Heart right ventricle (tissue), 16 donors: ENCODE data around the gene SRSF3. TPM values are rescaled to one million over a fixed set of nuclear protein-coding genes. Genes with fewer than 3 reads are reported as not detected.

Experiments used
- ATAC-seq, 8 donors: fragments of 200-7000 bp; cut with Tn5 transposase; one replicate each; pipeline ENCODE4 v1.9.1; 2020; ENCODE audit warnings: mild to moderate bottlenecking in 8 of 8, moderate library complexity in 8 of 8, moderate number of reproducible peaks in 1 of 8
- DNase-seq, 2 donors: peaks; one replicate each; pipeline ENCODE4 v3.0.0-alpha.2; 2020
- H3K27ac ChIP-seq, 10 donors: fragments of 200-600 bp; sonication (generic) in 2 of 10; one replicate each; pipeline versions ENCODE4 v1.5.0 to v1.8.0; 2020 to 2022; ENCODE audit warnings: mild to moderate bottlenecking in 3 of 10
- H3K27me3 ChIP-seq, 7 donors: fragments of 200-600 bp; one replicate each; pipeline ENCODE4 v1.8.0; 2021 to 2022; ENCODE audit warnings: mild to moderate bottlenecking in 2 of 7
- H3K36me3 ChIP-seq, 9 donors: fragments of 200-600 bp; sonication (generic) in 1 of 9; one replicate each; pipeline versions ENCODE4 v1.5.0 to v1.8.0; 2020 to 2022; ENCODE audit warnings: mild to moderate bottlenecking in 2 of 9
- H3K4me1 ChIP-seq, 9 donors: fragments of 200-600 bp; sonication (generic) in 1 of 9; one replicate each; pipeline versions ENCODE4 v1.5.0 to v1.8.0; 2020 to 2022; ENCODE audit warnings: mild to moderate bottlenecking in 4 of 9
- H3K4me3 ChIP-seq, 10 donors: fragments of 200-600 bp; sonication (generic) in 2 of 10; one replicate each; pipeline versions ENCODE4 v1.5.0 to v1.8.0; 2020 to 2022; ENCODE audit warnings: mild to moderate bottlenecking in 7 of 10, moderate library complexity in 2 of 10
- H3K9me3 ChIP-seq, 11 donors: fragments of 200-600 bp in 10 of 11; sonication (generic) in 2 of 11; one replicate each; pipeline versions ENCODE4 v1.5.0 to v1.8.0; 2013 to 2022; ENCODE audit warnings: mild to moderate bottlenecking in 2 of 11, control low read depth in 1 of 11, moderate library complexity in 1 of 11
- CTCF ChIP-seq, 9 donors: fragments of 200-600 bp; sonication (generic) in 2 of 9; IDR thresholded peaks; one replicate each; pipeline versions ENCODE4 v1.5.0 to v1.8.0; 2021 to 2022; ENCODE audit warnings: antibody characterized with exemption in 9 of 9, mild to moderate bottlenecking in 5 of 9, moderate library complexity in 1 of 9
- WGBS, 2 donors: extraction: QIAGEN DNeasy Blood & Tissue Kit; methylation state at CpG; one replicate each; pipeline ENCODE4 v1.1.7; 2013; ENCODE audit warnings: inconsistent platforms in 1 of 2; 5-methylcytosine and 5-hydroxymethylcytosine counted together
- intact Hi-C, 10 donors: fragments of 100-400 bp; cut with DNase I; formaldehyde crosslinking; loops; one replicate each; pipeline versions ENCODE4 v1.11.1 to v1.14.2; 2022
- polyA plus RNA-seq, 2 donors: library from polyadenylated mRNA; stranded (reverse); fragments of 200-250 nt; gene quantifications; one replicate each; pipeline ENCODE4 v1.2.3, GENCODE V29; 2013
- total RNA-seq, 10 donors: library from RNA; stranded (reverse); fragmentation: NEBNext Ultra II Directional in 3 of 10; extraction: Animal tissue kit (Norgen Biotek cat#: 25700) in 3 of 10; gene quantifications; one replicate each; pipeline versions ENCODE4 v1.2.1 to v1.2.4, GENCODE V29; 2021 to 2023
- donor health status: Arrhythmogenic right ventricular cardiomyopathy.
- donor health status: ischemic (EF 13 %, LVEDD 7.1; RV severe dilation, severe dysfunction).
- donor health status: healthy with polysubstance abuse.
- donor health status: DM: no; HTN: yes; CAD: no.
- donor health status: DM: no; HTN: no; CAD: no.
- donor health status: ischemic (EF 25% LVEDD 6.9; RV normal size, moderate dysfunction).
- donor health status: ischemic (EF 25% LVEDD 5.7; RV mildly dilated, moderate dysfunction).
- donor health status: healthy.
- donor health status: DM: yes; HTN: yes; CAD: no.
- donor health status: Ischemic cardiomyopathy.
- donor health status: ischemic (EF 35%, LVEDD 5.7; RV mildly dilated, moderate dysfunction).
- donor health status: nonischemic (EF 11% LVEDD 7.7; RV severe dilation, severe dysfunction).
- donor health status: DM: yes; HTN: yes; CAD: no.
- donor health status: PGD.
- donor health status: ischemic (EF 29% LVEDD 5.4; RV normal size, mild dysfunction).
- donor health status: nonischemic (EF 23%, LVEDD 6.1; RV moderate dilation, normal function).

Gene SRSF3
- total and polyA plus RNA-seq, 12 donors, result 105 to 196 (median 131) TPM

DNA sequence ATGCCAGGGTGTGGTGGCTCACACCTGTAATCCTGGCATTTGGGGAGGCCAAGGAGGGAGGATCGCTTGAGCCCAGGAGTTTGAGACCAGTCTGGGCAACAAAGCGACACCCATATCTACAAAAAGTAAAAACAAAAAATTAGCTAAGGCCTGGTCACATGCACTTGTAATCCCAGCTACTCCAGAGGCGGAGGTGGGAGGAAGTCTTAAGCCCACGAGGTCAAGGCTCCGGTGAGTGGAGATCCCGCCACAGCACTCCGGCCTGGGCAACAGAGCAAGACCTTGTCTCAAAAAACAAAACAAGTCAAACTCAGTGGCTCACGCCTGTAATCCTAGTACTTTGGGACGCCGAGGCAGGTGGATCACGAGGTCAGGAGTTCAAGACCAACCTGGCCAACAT, 35.6 kb downstream of the SRSF3 start:
- H3K27me3 ChIP-seq, result no peaks in the 10 kb centered on the region
- H3K36me3 ChIP-seq, result no peaks in the 10 kb centered on the region
- TF ChIP-seq CTCF (IDR thresholded peaks at IDR 0.05), result no peak
- peaks cover 0 to 67% (median 49%) of the 10 kb centered on the region in 9 donors for H3K4me1 ChIP-seq
- H3K27ac ChIP-seq, result peak overlapping the region in 6 of 10 donors; percentile 39 to 87 (median 71)
- no peaks in the 10 kb centered on the region for H3K9me3 ChIP-seq
- intact Hi-C loops, result loop anchor here in 4 of 10 donors (5.0 to 10.0 kb wide), 2 partner anchors 48 to 225 kb away; partner anchors contain the start of gene CDKN1A (in 1 of the 4)
- no peak overlapping the region for H3K4me3 ChIP-seq
- DNase-seq, result no peak
- no peak for ATAC-seq
- WGBS, 2 donors, result 93% methylated on average over 11 of the region's 11 CpGs

DNA sequence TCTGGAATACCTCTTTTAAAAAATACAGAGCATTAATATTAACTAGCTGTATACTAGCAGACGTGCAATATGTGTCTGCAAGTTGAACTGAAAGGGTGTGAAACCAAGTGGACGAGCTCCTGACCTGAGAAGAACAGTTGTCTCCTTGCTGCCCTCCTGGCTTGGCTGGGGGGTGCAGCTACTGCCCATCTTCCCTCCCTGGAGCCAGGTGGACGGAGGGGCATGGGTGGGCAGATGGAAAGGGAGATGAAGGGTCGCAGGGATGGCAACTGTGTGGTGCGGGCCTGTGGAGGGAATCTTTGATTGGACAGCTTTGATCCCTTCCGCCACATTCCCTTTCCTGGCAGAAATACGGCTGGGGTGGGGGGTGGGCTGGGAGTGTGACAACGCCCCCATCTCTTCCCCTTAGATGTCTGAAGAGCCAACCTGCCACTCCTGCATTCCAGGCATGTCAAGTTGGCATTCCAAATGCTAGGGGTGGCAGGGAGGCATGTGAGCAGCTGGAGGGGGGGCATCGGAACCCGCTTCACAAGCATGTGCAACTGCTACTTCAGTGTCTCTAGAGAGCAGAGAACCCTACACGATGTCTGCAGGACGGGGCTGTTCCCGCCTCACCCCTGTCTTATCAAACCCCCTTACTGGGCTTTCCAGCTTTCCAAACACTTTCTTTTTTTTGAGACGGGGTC, 37.3 kb downstream of the SRSF3 start:
- DNase-seq (no peak), ATAC-seq (no peak)
- intact Hi-C loops, result no loop called here
- WGBS, 2 donors, result 61 to 69% methylated on average over 14 of the region's 14 CpGs
- no peaks in the 10 kb centered on the region for H3K9me3 ChIP-seq
- H3K27me3 ChIP-seq, result no peaks in the 10 kb centered on the region
- H3K36me3 ChIP-seq, result no peaks in the 10 kb centered on the region
- peaks cover 0 to 58% (median 39%) of the 10 kb centered on the region in 9 donors for H3K4me1 ChIP-seq
- H3K27ac ChIP-seq, result no peak overlapping the region
- H3K4me3 ChIP-seq, result no peak overlapping the region
- TF ChIP-seq CTCF (IDR thresholded peaks at IDR 0.05), result no peak

DNA sequence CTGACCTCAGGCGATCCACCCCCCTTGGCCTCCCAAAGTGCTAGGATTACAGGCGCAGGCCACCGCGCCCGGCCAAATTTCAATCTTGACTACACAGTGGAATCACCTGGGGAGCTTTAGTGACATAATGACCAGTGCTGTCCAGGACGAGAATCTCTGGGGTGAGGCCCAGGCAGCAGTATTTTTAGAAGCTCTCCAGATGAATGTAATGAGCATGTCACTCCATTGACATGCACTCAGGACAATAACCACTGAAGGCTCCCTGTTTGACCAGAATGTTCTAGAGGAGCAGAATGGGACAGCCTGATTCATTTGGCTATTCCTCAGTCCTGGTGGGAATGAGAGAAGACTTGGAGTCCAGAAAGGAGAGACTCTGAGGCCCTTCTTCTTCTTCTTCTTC, 39.2 kb downstream of the SRSF3 start:
- peak in 6 of 8 donors; percentile 52 to 84 (median 78) for ATAC-seq
- Histone ChIP-seq H3K9me3 (no peaks in the 10 kb centered on the region), H3K4me3 (no peak overlapping the region), H3K27ac (peak overlapping the region in 9 of 10 donors; percentile 4 to 75 (median 47)), H3K36me3 (no peaks in the 10 kb centered on the region), H3K27me3 (no peaks in the 10 kb centered on the region), H3K4me1 (peaks cover 0 to 39% (median 20%) of the 10 kb centered on the region in 9 donors)
- TF ChIP-seq CTCF (IDR thresholded peaks at IDR 0.05), result no peak
- 50 to 72% methylated on average over 6 of the region's 6 CpGs for WGBS, 2 donors
- intact Hi-C loops, result no loop called here
- DNase-seq, result no peak

GRCh38 chr6:36633915-36634314, 39.8 kb downstream of the SRSF3 start:
- DNase-seq, result peak; percentile 73 to 77
- no peaks in the 10 kb centered on the region for H3K27me3 ChIP-seq
- no peaks in the 10 kb centered on the region for H3K36me3 ChIP-seq
- peak overlapping the region in 9 of 10 donors; percentile 4 to 75 (median 47) for H3K27ac ChIP-seq
- no peaks in the 10 kb centered on the region for H3K9me3 ChIP-seq
- no peak for TF ChIP-seq CTCF (IDR thresholded peaks at IDR 0.05)
- WGBS, 2 donors, result 34 to 40% methylated on average over 9 of the region's 9 CpGs
- H3K4me1 ChIP-seq, result peaks cover 0 to 33% (median 18%) of the 10 kb centered on the region in 9 donors
- H3K4me3 ChIP-seq, result no peak overlapping the region
- intact Hi-C loops, result no loop called here
- peak; percentile 55 to 85 (median 64) for ATAC-seq
